HCT116 (cell line): ENCODE measurements around the gene CAMK2D. TPM values are rescaled to one million over a fixed set of nuclear protein-coding genes. Genes with fewer than 3 reads are reported as not detected.

ENCODE experiments used
- ATAC-seq: fragments of 200-7000 bp; cut with Tn5 transposase; 2 replicates; pipeline ENCODE4 v1.9.1; 2020; ENCODE audit warnings: mild to moderate bottlenecking, moderate library complexity
- BruUV-seq: library from RNA; stranded (reverse); fragments of 400-500 nt; replicated peaks from 2 replicates; lab custom pipeline; 2021; lab: Mats Ljungman, UMichigan
- CTCF ChIA-PET: fragments of 300-600 bp; sonication (Branson Sonifier 250); formaldehyde crosslinking; loops from one replicate; lab custom pipeline; 2021; ENCODE audit warnings: antibody characterized with exemption; lab: Charles Lee
- POLR2A ChIA-PET: fragments of 300-600, 350-600 bp; sonication (Branson Sonifier 250); formaldehyde crosslinking; loops from one replicate; lab custom pipeline; 2021; ENCODE audit warnings: antibody characterized with exemption; lab: Charles Lee
- RAD21 ChIA-PET, 2 experiments: fragments of 300-600 bp; sonication (Branson Sonifier 250); formaldehyde crosslinking; loops; one replicate each; lab custom pipeline; 2023; ENCODE audit warnings: low total read pairs in 2 of 2; ENCODE audit not compliant: uncharacterized antibody in 2 of 2, unreplicated experiment in 2 of 2, low non-redundant PET in 1 of 2; lab: Charles Lee
- DNase-seq: peaks from one replicate; pipeline ENCODE4 v3.0.0-alpha.2; 2010; ENCODE audit warnings: low read depth, low spot score
- H2AFZ ChIP-seq: fragments of 200-600 bp; shearing (Covaris generic), sonication (generic); 2 replicates; pipeline ENCODE4 v1.6.1; 2017; ENCODE audit warnings: low read depth, mixed run types, mixed read lengths, antibody characterized with exemption, low read length; ENCODE audit not compliant: poor library complexity, severe bottlenecking
- H3K27ac ChIP-seq: 2 replicates; pipeline ENCODE4 v1.5.1; 2012; ENCODE audit warnings: low read depth, low read length
- H3K27me3 ChIP-seq: fragments of 200-600 bp; sonication (generic); 2 replicates; pipeline ENCODE4 v1.6.1; 2016; ENCODE audit warnings: mixed run types, low read length, mixed read lengths; ENCODE audit not compliant: insufficient read depth
- H3K36me3 ChIP-seq, 2 experiments: fragments of 200-500 bp in 1 of 2; fragments of 200-600 bp in 1 of 2; sonication (Bioruptor generic) in 1 of 2; sonication (generic) in 1 of 2; 2 replicates each; pipeline versions ENCODE4 v1.5.1 to v1.6.1; 2014 to 2016; ENCODE audit warnings: low read length in 2 of 2, inconsistent platforms in 1 of 2, mixed read lengths in 1 of 2, mixed run types in 1 of 2; ENCODE audit not compliant: insufficient read depth in 2 of 2, control insufficient read depth in 1 of 2
- H3K4me1 ChIP-seq, 2 experiments: fragments of 200-600 bp in 1 of 2; sonication (generic) in 1 of 2; 2 replicates each; pipeline versions ENCODE4 v1.5.1 to v1.6.1; 2012 to 2017; ENCODE audit warnings: low read length in 2 of 2, inconsistent platforms in 1 of 2, mild to moderate bottlenecking in 1 of 2, mixed read lengths in 1 of 2, mixed run types in 1 of 2, moderate library complexity in 1 of 2; ENCODE audit not compliant: insufficient read depth in 2 of 2, control insufficient read depth in 1 of 2
- H3K4me2 ChIP-seq: fragments of 200-600 bp; sonication (generic); 2 replicates; pipeline ENCODE4 v1.6.1; 2017; ENCODE audit warnings: mixed run types, low read length, mixed read lengths
- H3K4me3 ChIP-seq, 2 experiments: fragments of 200-600 bp in 1 of 2; sonication (generic) in 1 of 2; replicated peaks in 1 of 2; 2 replicates each; pipeline ENCODE4 v1.5.1; 2011 to 2016; ENCODE audit warnings: low read length in 2 of 2, control low read depth in 1 of 2, low read depth in 1 of 2, mild to moderate bottlenecking in 1 of 2, mixed read lengths in 1 of 2, mixed run types in 1 of 2
- H3K79me2 ChIP-seq: fragments of 200-600 bp; sonication (generic); 2 replicates; pipeline ENCODE4 v1.6.1; 2017; ENCODE audit warnings: mild to moderate bottlenecking, mixed run types, low read length, moderate library complexity, mixed read lengths; ENCODE audit not compliant: insufficient read depth
- H3K9ac ChIP-seq: fragments of 200-600 bp; sonication (generic); 2 replicates; pipeline ENCODE4 v1.6.1; 2016; ENCODE audit warnings: low read length, mixed read lengths
- H3K9me2 ChIP-seq: fragments of 200-600 bp; sonication (generic), shearing (Covaris generic); 2 replicates; pipeline ENCODE4 v1.6.1; 2017; ENCODE audit warnings: mixed run types, mild to moderate bottlenecking, moderate library complexity; ENCODE audit not compliant: insufficient read depth
- H3K9me3 ChIP-seq, 2 experiments: fragments of 200-500 bp in 1 of 2; fragments of 200-600 bp in 1 of 2; sonication (Bioruptor generic) in 1 of 2; sonication (generic) in 1 of 2; 2 replicates each; pipeline ENCODE4 v1.6.1; 2014 to 2017; ENCODE audit warnings: low read length in 2 of 2, mixed read lengths in 2 of 2, inconsistent platforms in 1 of 2, low read depth in 1 of 2, mild to moderate bottlenecking in 1 of 2, mixed run types in 1 of 2, moderate library complexity in 1 of 2; ENCODE audit not compliant: control insufficient read depth in 1 of 2, insufficient read depth in 1 of 2
- H4K20me1 ChIP-seq: fragments of 200-600 bp; sonication (generic), shearing (Covaris generic); 2 replicates; pipeline ENCODE4 v1.6.1; 2017; ENCODE audit warnings: mixed run types, mild to moderate bottlenecking, moderate library complexity; ENCODE audit not compliant: insufficient read depth
- CBX3 ChIP-seq: IDR thresholded peaks from 2 replicates; pipeline ENCODE4 v1.6.1; 2012; ENCODE audit warnings: low read depth
- CEBPB ChIP-seq: IDR thresholded peaks from 2 replicates; pipeline ENCODE4 v1.6.1; 2012; ENCODE audit warnings: low read depth
- CTCF ChIP-seq, 3 experiments: fragments of 200-600 bp in 1 of 3; sonication (generic) in 1 of 3; IDR thresholded peaks in 2 of 3; conservative IDR thresholded peaks in 1 of 3; 2 replicates each; pipeline ENCODE4 v1.5.1; 2012 to 2017; ENCODE audit warnings: low read depth in 2 of 3, low read length in 2 of 3, antibody characterized with exemption in 1 of 3, borderline replicate concordance in 1 of 3, control low read depth in 1 of 3, mild to moderate bottlenecking in 1 of 3, mixed read lengths in 1 of 3, mixed run types in 1 of 3, moderate library complexity in 1 of 3; ENCODE audit not compliant: insufficient read depth in 1 of 3
- ELF1 ChIP-seq: IDR thresholded peaks from 2 replicates; pipeline ENCODE4 v1.6.1; 2012; ENCODE audit warnings: low read depth, borderline replicate concordance
- EZH2phosphoT487 ChIP-seq: fragments of 200-600 bp; IDR thresholded peaks from 2 replicates; pipeline ENCODE4 v1.6.1; 2018; ENCODE audit warnings: antibody characterized with exemption, borderline replicate concordance
- POLR2AphosphoS5 ChIP-seq: IDR thresholded peaks from 2 replicates; pipeline ENCODE4 v1.6.1; 2011; ENCODE audit warnings: mild to moderate bottlenecking, low read depth, low read length, moderate library complexity
- SIN3A ChIP-seq: IDR thresholded peaks from 2 replicates; pipeline ENCODE4 v1.6.1; 2012; ENCODE audit warnings: low read depth
- TCF7L2 ChIP-seq: IDR thresholded peaks from 2 replicates; pipeline ENCODE4 v1.7.0; 2011; ENCODE audit warnings: borderline replicate concordance, inconsistent platforms; ENCODE audit not compliant: insufficient read depth, insufficient read length; ENCODE audit errors: extremely low read depth
- ZNF274 ChIP-seq: fragments of 200-500 bp; sonication (Bioruptor generic); IDR thresholded peaks from 2 replicates; pipeline ENCODE4 v1.6.1; 2014; ENCODE audit warnings: mild to moderate bottlenecking, low read depth, low read length, inconsistent platforms
- intact Hi-C: fragments of 100-400 bp; cut with micrococcal nuclease; formaldehyde crosslinking; loops from 2 replicates; pipeline ENCODE4 v1.10.0; 2022
- total RNA-seq: library from RNA; stranded (reverse); gene quantifications from one replicate; pipeline ENCODE4 v1.2.1, GENCODE V29; 2021; ENCODE audit not compliant: unreplicated experiment

Gene CAMK2D
- total RNA-seq, 1 experiment from 2014 or later: 67.0 TPM

- H3K9ac ChIP-seq: no peak overlapping the region
- POLR2A ChIA-PET: no interaction called here
Observed at GRCh38 chr4:113618205-113618604, 143.3 kb downstream of the CAMK2D start.

More at GRCh38 chr4:113618205-113618604, 143.3 kb downstream of the CAMK2D start:
- BruUV-seq: no TSS peak
- Histone ChIP-seq H3K9me3 (no peaks in the 10 kb centered on the region), H3K27ac (no peak overlapping the region), H3K9me2 (no peaks in the 10 kb centered on the region), H4K20me1 (no peaks in the 10 kb centered on the region), H3K27me3 (no peaks in the 10 kb centered on the region), H3K4me2 (no peak overlapping the region), H3K79me2 (no peaks in the 10 kb centered on the region), H3K4me1 (no peaks in the 10 kb centered on the region), H2AFZ (no peak overlapping the region), H3K4me3 (no peak overlapping the region), H3K36me3 (no peaks in the 10 kb centered on the region)
- TF ChIP-seq EZH2phosphoT487 (no peak), CEBPB (no peak), CTCF (IDR thresholded peaks at IDR 0.05 in 2 of 3, conservative IDR thresholded peaks at IDR 0.05 in 1 of 3; ENCODE audit: borderline replicate concordance in 1 of 3, insufficient read depth in 1 of 3, low read depth in 2 of 3, low read length in 2 of 3) (no peak), POLR2AphosphoS5 (no peak), SIN3A (no peak), ELF1 (no peak), TCF7L2 (no peak), ZNF274 (no peak), CBX3 (no peak)
- no peak for DNase-seq
- CTCF ChIA-PET: no interaction called here
- intact Hi-C loops: no loop called here
- ATAC-seq: no peak
- RAD21 ChIA-PET: no interaction called here
